DMS 273 (cell line): ENCODE measurements around the gene OSBPL6.

Experiments used
- DNase-seq: peaks from one replicate; lab custom pipeline; 2025; ENCODE audit not compliant: unreplicated experiment; lab: John Stamatoyannopoulos, UW

The OSBPL6 gene

GRCh38 chr2:178237488-178238153, 43.3 kb downstream of the OSBPL6 start:
- no peak for DNase-seq

- DNase-seq = no peak
These were observed 43.8 kb downstream of the OSBPL6 start for GRCh38 chr2:178238154-178238521.

- DNase-seq = no peak
These were observed 44.4 kb downstream of the OSBPL6 start for GRCh38 chr2:178238750-178239149.

- peak; percentile 96 for DNase-seq
These were observed 47.7 kb downstream of the OSBPL6 start for GRCh38 chr2:178241844-178242551.

GRCh38 chr2:178242552-178242883, 48.2 kb downstream of the OSBPL6 start:
- no peak for DNase-seq

GRCh38 chr2:178243961-178244360, 49.6 kb downstream of the OSBPL6 start:
- peak; percentile 9 for DNase-seq

GRCh38 chr2:178244777-178245176, 50.5 kb downstream of the OSBPL6 start:
- DNase-seq = peak; percentile 33

GRCh38 chr2:178246696-178247095, 52.4 kb downstream of the OSBPL6 start:
- no peak for DNase-seq

GRCh38 chr2:178247250-178247649, 52.9 kb downstream of the OSBPL6 start:
- DNase-seq = no peak

GRCh38 chr2:178250429-178250828, 56.1 kb downstream of the OSBPL6 start:
- DNase-seq = no peak

GRCh38 chr2:178251151-178251955, 57.0 kb downstream of the OSBPL6 start:
- no peak for DNase-seq

- peak; percentile 64 for DNase-seq
These were observed 62.2 kb downstream of the OSBPL6 start for GRCh38 chr2:178256382-178257042.

GRCh38 chr2:178257127-178257526, 62.8 kb downstream of the OSBPL6 start:
- DNase-seq = no peak

- peak; percentile 15 for DNase-seq
These were observed 64.6 kb downstream of the OSBPL6 start for GRCh38 chr2:178258916-178259315.

- DNase-seq = no peak
These were observed 69.0 kb downstream of the OSBPL6 start for GRCh38 chr2:178263159-178263860.

- DNase-seq = no peak
These were observed 69.9 kb downstream of the OSBPL6 start for GRCh38 chr2:178264211-178264610.

GRCh38 chr2:178265851-178266250, 71.5 kb downstream of the OSBPL6 start:
- peak; percentile 33 for DNase-seq

- peak; percentile 84 for DNase-seq
These were observed 72.1 kb downstream of the OSBPL6 start for GRCh38 chr2:178266445-178266844.

GRCh38 chr2:178267660-178268059, 73.3 kb downstream of the OSBPL6 start:
- no peak for DNase-seq

GRCh38 chr2:178268435-178268834, 74.1 kb downstream of the OSBPL6 start:
- no peak for DNase-seq
